ENCODE data around the gene FILIP1L.

FILIP1L gene

DNA sequence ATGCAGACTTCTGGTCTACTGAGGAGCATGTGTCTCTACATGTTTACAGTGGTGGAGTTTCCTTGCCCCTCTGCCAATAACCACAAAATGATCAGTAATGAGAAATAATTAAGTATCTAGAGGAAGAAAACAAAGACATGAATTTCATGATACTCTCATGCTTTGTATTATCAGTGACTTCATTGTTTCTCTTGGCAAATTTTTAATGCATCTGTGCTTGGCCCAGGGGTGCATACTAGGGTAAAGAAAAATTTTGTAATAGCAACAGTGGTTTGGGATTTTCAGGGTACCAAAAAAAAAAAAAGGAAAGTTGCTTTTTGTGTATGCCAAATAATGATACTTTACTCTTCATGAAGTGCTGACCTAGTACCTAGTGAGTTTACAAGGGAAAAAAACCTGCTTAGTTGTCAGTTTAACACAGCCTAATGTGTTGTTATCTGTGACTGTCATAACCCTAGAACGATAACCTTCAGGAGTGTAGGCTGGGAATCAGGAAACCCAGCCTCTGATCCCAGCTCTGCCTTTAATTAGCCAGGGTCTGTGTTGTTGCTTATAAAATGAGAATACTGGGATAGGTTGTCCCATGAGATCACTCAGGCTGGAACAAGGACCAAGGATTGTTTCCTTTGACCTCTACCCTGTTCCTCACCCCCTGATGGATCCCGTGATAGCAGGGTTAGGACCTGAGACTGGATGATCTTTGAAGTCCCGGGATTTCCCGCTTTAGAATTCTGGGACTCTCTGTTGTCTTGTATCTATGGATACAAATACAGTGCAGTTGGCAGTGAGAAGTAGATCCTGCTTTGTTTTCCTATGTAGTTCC is 179.1 kb downstream of the FILIP1L start:
- H3K27ac ChIP-seq, result no peak overlapping the region
- TF ChIP-seq ZFX (IDR thresholded peaks at IDR 0.05), result no peak
- TF ChIP-seq, protein P1, sequence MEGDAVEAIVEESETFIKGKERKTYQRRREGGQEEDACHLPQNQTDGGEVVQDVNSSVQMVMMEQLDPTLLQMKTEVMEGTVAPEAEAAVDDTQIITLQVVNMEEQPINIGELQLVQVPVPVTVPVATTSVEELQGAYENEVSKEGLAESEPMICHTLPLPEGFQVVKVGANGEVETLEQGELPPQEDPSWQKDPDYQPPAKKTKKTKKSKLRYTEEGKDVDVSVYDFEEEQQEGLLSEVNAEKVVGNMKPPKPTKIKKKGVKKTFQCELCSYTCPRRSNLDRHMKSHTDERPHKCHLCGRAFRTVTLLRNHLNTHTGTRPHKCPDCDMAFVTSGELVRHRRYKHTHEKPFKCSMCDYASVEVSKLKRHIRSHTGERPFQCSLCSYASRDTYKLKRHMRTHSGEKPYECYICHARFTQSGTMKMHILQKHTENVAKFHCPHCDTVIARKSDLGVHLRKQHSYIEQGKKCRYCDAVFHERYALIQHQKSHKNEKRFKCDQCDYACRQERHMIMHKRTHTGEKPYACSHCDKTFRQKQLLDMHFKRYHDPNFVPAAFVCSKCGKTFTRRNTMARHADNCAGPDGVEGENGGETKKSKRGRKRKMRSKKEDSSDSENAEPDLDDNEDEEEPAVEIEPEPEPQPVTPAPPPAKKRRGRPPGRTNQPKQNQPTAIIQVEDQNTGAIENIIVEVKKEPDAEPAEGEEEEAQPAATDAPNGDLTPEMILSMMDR (conservative IDR thresholded peaks at IDR 0.05), result no peak

DNA sequence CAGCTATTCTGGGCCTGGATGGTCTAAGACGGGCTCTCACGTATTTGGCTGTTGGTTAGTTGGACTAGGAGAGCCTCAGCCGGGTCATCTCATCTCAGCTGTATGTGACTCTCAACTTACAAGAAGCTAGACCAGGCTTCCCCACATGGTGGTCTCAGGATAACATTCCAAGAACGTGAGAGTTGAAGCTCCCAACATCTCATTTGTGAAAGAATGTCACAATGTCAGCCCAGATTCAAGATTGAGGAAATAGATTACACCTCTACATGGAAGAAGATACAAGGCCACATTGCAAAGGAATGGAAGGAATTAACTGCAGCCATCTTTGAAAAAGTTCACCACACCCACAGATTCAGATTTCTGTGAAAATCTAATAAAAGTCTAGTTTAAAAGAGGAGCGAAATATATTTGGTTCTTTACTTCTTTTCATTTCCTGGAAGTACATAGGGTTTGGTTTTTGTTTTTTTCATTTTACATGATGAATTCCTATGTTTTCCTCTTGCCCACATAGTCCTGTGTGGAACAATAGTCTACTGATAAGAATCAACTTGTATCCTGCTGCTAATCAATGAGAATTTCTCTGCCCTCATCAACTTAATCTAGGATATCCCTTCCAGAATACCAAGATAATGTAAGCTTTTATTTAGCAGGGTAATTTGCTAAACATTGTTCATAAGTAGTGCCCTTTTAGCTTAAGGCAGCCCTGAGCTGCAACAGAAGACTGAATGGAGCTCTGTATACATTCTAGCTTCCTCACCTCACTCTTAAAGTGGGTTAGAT is 180.1 kb downstream of the FILIP1L start:
- no peak overlapping the region for H3K27ac ChIP-seq
- TF ChIP-seq ZFX (IDR thresholded peaks at IDR 0.05), result no peak
- TF ChIP-seq, protein P1 (conservative IDR thresholded peaks at IDR 0.05), result no peak

DNA sequence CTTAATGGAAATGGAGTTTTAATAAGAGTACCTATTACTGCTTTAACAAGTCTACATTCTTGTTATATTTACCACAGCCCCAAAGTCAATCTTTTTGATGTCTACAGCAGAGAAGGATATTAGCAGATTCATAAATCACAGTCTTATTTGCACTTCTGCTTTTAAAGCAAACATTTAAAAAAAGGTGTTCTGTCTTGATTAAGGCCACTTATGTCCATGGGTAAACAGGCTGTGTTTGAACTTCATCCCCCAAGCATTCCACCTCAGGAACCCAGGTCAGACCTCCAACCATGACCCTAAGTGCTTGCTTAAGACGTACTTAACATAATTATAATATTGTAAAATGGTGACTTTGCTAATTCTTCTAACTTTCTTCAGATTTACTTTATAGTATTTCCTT is 183.2 kb downstream of the FILIP1L start:
- no peak overlapping the region for H3K27ac ChIP-seq
- TF ChIP-seq, protein P1 (conservative IDR thresholded peaks at IDR 0.05), result no peak

DNA sequence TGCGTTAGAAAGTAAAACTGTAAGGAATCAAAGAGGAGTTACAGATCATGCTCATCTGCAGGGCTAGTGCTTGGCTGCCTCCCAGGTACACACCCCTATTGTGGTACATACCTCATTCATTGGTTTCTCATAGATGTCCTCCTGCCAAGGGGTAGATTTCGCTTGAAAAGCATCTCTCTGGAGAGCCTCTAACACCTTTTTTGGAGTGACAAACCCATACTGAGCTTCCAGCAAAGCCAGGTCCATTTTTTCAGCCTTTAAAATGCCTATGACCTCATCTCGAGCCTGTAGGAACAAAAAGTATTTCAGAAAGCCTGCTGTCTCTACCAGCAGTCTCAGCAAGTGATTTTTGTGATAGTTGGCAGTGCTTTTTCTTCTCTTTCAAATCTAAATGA is 184.6 kb downstream of the FILIP1L start:
- no peak overlapping the region for H3K27ac ChIP-seq
- TF ChIP-seq ZFX (IDR thresholded peaks at IDR 0.05), result no peak
- TF ChIP-seq, protein P1 (conservative IDR thresholded peaks at IDR 0.05), result no peak

DNA sequence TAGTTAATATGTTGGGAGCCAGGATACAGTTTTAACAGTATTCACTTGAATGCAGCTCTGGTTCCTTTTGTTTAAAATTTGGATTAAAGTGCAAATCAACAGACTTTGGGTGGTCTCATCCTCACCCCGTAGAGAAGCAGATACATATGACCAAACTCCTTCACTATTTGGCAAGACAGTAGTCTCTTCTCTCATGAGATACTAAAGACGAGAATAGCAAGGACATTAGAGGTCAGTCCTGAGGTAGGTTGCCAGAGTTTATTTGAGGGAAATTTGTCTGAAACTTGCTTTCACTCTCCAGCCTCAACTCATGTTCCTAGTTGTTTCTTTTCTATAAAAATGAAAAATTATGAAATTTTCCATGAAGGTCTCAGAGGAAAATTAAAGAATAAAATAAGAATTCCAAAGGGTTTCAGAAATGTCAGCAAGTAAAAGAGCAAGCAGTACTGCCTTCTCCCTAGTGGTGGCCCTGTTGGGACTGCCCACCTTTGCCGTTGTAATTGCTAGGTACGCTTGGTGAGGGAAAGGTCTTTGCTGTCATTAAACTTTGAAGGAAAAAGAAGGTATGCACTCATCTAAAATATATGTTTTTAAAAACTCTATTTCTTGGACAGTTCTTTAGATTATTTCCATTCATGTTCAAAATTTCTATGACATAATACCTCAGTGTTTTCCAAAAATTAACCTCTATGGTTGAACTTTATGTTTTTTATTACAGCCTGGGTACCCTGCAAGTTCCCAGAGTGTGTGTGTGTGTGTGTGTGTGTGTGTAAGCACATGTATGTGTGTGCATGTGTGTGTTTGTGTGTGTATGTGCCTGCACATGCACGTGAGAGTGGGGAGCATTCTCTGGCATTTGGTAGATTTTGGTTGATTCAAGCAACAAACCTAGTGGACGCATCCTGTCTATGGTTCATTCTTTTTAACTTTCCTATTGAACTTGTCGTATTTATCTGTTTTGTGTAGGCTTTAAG is 185.2 kb downstream of the FILIP1L start:
- no peak for TF ChIP-seq ZFX (IDR thresholded peaks at IDR 0.05)
- TF ChIP-seq, protein P1 (conservative IDR thresholded peaks at IDR 0.05), result no peak
- H3K27ac ChIP-seq, result no peak overlapping the region

DNA sequence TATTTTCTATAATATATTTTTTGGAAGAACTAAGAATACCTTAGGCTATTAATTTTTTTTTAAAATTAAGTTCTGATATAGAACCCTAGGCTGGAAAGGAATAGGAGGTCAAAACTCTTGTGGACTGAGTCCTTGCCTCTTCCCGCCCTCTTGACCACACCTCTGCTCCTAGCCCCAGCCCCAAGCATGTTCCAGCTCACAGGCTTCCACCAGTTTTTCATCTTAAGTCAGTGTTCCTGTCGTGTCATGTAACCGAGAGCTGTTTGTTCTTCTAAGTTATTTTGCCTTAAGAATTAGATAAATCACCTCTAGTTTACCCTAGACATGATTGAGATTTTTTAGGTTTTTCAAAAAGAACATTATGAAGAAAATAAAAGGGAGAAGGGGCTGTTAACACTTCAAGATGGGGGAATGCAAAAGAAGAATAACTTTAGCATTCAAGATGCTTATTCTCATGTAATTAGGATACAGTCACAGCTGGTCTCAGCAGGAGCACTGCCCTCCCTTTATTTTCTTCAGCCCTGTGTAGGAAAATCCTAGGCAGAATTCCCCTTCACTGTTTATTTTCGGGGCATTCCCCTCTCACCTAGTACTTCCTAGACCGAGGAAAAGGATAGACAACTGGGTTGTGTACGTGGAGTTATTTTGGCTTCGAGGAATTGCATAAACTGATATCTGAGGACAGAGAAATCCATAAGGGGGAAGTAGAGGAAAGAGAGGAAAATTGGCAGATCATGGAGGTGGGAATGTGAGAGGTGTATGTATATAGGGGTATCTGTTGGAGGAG is 186.4 kb downstream of the FILIP1L start:
- H3K27ac ChIP-seq, result no peak overlapping the region

More for the DNA sequence above, 186.4 kb downstream of the FILIP1L start:
- TF ChIP-seq, protein P1 (conservative IDR thresholded peaks at IDR 0.05), result no peak
- TF ChIP-seq ZFX (IDR thresholded peaks at IDR 0.05), result no peak
